ENCODE results near the gene DNAH1.

The DNAH1 gene

DNA sequence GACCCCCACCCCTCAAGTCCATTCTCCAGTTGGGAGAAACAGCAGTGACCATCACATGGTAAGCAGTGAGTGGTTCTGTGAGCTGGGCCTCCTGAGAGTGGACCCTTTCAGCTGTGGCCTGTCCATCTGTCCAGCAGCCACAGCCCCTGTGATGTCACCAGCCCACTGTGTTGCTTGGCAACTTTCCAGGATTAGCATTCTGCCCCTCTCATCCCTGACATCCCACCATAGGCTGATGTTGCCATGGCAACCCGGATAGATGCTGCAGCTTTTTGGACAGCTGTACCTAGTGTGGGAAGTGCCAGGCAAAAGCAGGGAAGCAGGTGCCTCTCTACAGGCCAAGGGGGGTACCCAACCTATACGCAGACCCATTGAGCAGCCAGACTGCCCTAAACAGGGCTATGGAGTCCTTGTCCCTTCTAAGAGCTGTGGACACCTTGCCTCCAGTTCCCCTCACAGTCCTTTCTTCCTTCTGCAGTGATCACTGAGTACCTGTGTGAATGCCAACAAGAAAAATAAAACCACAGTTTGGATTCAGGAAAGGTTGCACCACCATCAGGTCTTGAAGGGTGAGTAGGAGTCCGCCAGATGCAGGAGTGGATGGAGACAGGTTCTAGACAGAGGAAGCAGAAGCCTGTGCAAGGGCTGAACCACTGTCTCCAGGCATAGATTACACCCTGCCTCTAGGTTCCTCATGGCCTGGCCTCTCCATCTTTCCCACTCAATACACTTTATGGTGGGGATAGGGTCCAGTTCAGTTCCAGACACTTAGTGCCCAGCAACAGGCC lies at the start of gene DNAH1:
Gene DNAH1, plus strand, starts transcription at position 343 of the 788 bp plus-strand sequence. CDS start 6,124 bp downstream, outside the sequence.
- Histone ChIP-seq H3K27ac (ENCODE audit: low read length) (no peak within 1 kb of the TSS), H2AFZ (ENCODE audit: low read length) (no peak within 1 kb of the TSS), H3K9ac (ENCODE audit: low read length) (no peak within 1 kb of the TSS), H3K9me2 (replicated peaks; ENCODE audit: insufficient read depth, low read length) (no peaks in the 10 kb centered on the region), H3K4me1 (ENCODE audit: low read length) (peaks cover 21% of the 10 kb centered on the region), H4K20me1 (ENCODE audit: insufficient read depth, low read length) (no peaks in the 10 kb centered on the region), H3K9me3 (replicated peaks; ENCODE audit: insufficient read depth, low read length) (no peaks in the 10 kb centered on the region), H3K4me2 (ENCODE audit: low read depth, low read length) (peak within 1 kb of the TSS; percentile 25; the same call in 1 of the 2 replicates), H3F3A (ENCODE audit: insufficient read depth, low read length) (peaks cover 4% of the 10 kb centered on the region; the same call in 1 of the 2 replicates), H3K79me2 (ENCODE audit: low read length) (no peaks in the 10 kb centered on the region), H3K27me3 (replicated peaks; ENCODE audit: insufficient read depth, low read length) (no peaks in the 10 kb centered on the region), H3K4me3 (ENCODE audit: low read length) (no peak within 1 kb of the TSS), H3K36me3 (replicated peaks; ENCODE audit: insufficient read depth, low read length) (no peaks in the 10 kb centered on the region)
- DNase-seq = no peak
- TF ChIP-seq EZH2 (optimal IDR thresholded peaks at IDR 0.05; ENCODE audit: low read depth, low read length) = no peak
- TF ChIP-seq, protein P1, sequence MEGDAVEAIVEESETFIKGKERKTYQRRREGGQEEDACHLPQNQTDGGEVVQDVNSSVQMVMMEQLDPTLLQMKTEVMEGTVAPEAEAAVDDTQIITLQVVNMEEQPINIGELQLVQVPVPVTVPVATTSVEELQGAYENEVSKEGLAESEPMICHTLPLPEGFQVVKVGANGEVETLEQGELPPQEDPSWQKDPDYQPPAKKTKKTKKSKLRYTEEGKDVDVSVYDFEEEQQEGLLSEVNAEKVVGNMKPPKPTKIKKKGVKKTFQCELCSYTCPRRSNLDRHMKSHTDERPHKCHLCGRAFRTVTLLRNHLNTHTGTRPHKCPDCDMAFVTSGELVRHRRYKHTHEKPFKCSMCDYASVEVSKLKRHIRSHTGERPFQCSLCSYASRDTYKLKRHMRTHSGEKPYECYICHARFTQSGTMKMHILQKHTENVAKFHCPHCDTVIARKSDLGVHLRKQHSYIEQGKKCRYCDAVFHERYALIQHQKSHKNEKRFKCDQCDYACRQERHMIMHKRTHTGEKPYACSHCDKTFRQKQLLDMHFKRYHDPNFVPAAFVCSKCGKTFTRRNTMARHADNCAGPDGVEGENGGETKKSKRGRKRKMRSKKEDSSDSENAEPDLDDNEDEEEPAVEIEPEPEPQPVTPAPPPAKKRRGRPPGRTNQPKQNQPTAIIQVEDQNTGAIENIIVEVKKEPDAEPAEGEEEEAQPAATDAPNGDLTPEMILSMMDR (IDR thresholded peaks at IDR 0.05; ENCODE audit: low read length) = no peak
- TF ChIP-seq EZH2phosphoT487 (IDR thresholded peaks at IDR 0.05; ENCODE audit: low read length) = no peak

GRCh38 chr3:52268036-52268435 lies 48.1 kb upstream of the DNAH1 start:
- Histone ChIP-seq H3K27ac (ENCODE audit: low read length) (no peak overlapping the region), H3K36me3 (replicated peaks; ENCODE audit: insufficient read depth, low read length) (peaks cover 27% of the 10 kb centered on the region), H3K9me3 (replicated peaks; ENCODE audit: insufficient read depth, low read length) (no peaks in the 10 kb centered on the region), H3K4me2 (ENCODE audit: low read depth, low read length) (no peak overlapping the region), H3K9ac (ENCODE audit: low read length) (no peak overlapping the region), H3K4me1 (ENCODE audit: low read length) (peaks cover 34% of the 10 kb centered on the region), H2AFZ (ENCODE audit: low read length) (no peak overlapping the region), H4K20me1 (ENCODE audit: insufficient read depth, low read length) (peaks cover 41% of the 10 kb centered on the region), H3F3A (ENCODE audit: insufficient read depth, low read length) (peaks cover 28% of the 10 kb centered on the region), H3K79me2 (ENCODE audit: low read length) (peaks cover 97% of the 10 kb centered on the region), H3K4me3 (ENCODE audit: low read length) (no peak overlapping the region), H3K9me2 (replicated peaks; ENCODE audit: insufficient read depth, low read length) (no peaks in the 10 kb centered on the region), H3K27me3 (replicated peaks; ENCODE audit: insufficient read depth, low read length) (no peaks in the 10 kb centered on the region)
- peak; percentile 4 for DNase-seq
- TF ChIP-seq EZH2 (optimal IDR thresholded peaks at IDR 0.05; ENCODE audit: low read depth, low read length) = no peak
- TF ChIP-seq, protein P1 (IDR thresholded peaks at IDR 0.05; ENCODE audit: low read length) = no peak
- no peak for TF ChIP-seq EZH2phosphoT487 (IDR thresholded peaks at IDR 0.05; ENCODE audit: low read length)

DNA sequence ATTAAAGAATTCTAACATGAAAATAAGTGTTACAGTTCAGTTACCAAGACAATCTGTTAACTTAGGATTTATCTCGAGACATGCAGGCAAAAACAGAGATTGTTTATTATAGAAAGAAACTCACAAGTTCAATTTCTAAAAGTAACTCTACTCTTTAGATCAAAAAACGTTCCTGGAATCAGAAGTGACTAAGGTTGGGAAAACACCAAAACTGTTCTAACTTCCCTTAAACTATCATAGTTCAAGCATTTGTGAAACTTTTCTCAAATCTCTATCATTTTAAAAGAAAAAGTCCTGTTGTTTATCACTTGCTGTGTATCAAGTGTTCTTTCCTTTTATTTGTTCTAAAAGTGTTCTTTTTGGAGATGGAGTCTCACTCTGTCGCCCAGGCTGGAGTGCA lies 46.3 kb upstream of the DNAH1 start:
- Histone ChIP-seq H2AFZ (ENCODE audit: low read length) (no peak overlapping the region), H4K20me1 (ENCODE audit: insufficient read depth, low read length) (peaks cover 52% of the 10 kb centered on the region), H3K79me2 (ENCODE audit: low read length) (peaks cover 97% of the 10 kb centered on the region), H3K9ac (ENCODE audit: low read length) (no peak overlapping the region), H3K9me3 (replicated peaks; ENCODE audit: insufficient read depth, low read length) (no peaks in the 10 kb centered on the region), H3K4me1 (ENCODE audit: low read length) (peaks cover 38% of the 10 kb centered on the region), H3K4me3 (ENCODE audit: low read length) (no peak overlapping the region), H3K27me3 (replicated peaks; ENCODE audit: insufficient read depth, low read length) (no peaks in the 10 kb centered on the region), H3K36me3 (replicated peaks; ENCODE audit: insufficient read depth, low read length) (peaks cover 27% of the 10 kb centered on the region), H3K4me2 (ENCODE audit: low read depth, low read length) (no peak overlapping the region), H3F3A (ENCODE audit: insufficient read depth, low read length) (peaks cover 27% of the 10 kb centered on the region), H3K27ac (ENCODE audit: low read length) (no peak overlapping the region), H3K9me2 (replicated peaks; ENCODE audit: insufficient read depth, low read length) (no peaks in the 10 kb centered on the region)
- peak; percentile 1 for DNase-seq
- TF ChIP-seq, protein P1 (IDR thresholded peaks at IDR 0.05; ENCODE audit: low read length) = no peak
- TF ChIP-seq EZH2 (optimal IDR thresholded peaks at IDR 0.05; ENCODE audit: low read depth, low read length) (no peak), EZH2phosphoT487 (IDR thresholded peaks at IDR 0.05; ENCODE audit: low read length) (no peak)
